SK-N-SH (cell line): ENCODE data around the gene AREL1. TPM values are rescaled to one million over a fixed set of nuclear protein-coding genes. Genes with fewer than 3 reads are reported as not detected.

Source experiments
- CTCF ChIA-PET: fragments of 300-600, 350-600 bp; formaldehyde crosslinking; extraction: SDS; loops from one replicate; lab custom pipeline; 2021; lab: Yijun Ruan, JAX
- POLR2A ChIA-PET: fragments of 350-600 bp; sonication (Branson Sonifier 250); formaldehyde crosslinking; extraction: SDS; loops from one replicate; lab custom pipeline; 2020; ENCODE audit warnings: antibody characterized with exemption, inconsistent platforms; lab: Yijun Ruan, JAX
- DNase-seq: peaks from one replicate; pipeline ENCODE4 v3.0.0; 2012
- H2AFZ ChIP-seq: fragments of 200-600 bp; sonication (generic); 2 replicates; pipeline ENCODE4 v1.8.1; 2016; ENCODE audit warnings: antibody characterized with exemption, mild to moderate bottlenecking, low read depth
- H3F3A ChIP-seq: fragments of 200-600 bp; sonication (generic); replicated peaks from 2 replicates; pipeline ENCODE3; 2016; ENCODE audit warnings: antibody characterized with exemption, mild to moderate bottlenecking; ENCODE audit not compliant: insufficient read depth
- H3K27ac ChIP-seq, 2 experiments: fragments of 200-500 bp in 1 of 2; fragments of 200-600 bp in 1 of 2; sonication (Bioruptor generic) in 1 of 2; sonication (generic), shearing (Covaris generic) in 1 of 2; 2 replicates each; pipeline versions ENCODE4 v1.5.1 to v1.6.1; 2014 to 2016; ENCODE audit warnings: low read depth in 2 of 2, inconsistent platforms in 1 of 2, low read length in 1 of 2, mild to moderate bottlenecking in 1 of 2, mixed read lengths in 1 of 2
- H3K27me3 ChIP-seq: fragments of 200-600 bp; sonication (generic), shearing (Covaris generic); 2 replicates; pipeline ENCODE4 v1.6.1; 2016; ENCODE audit warnings: mixed run types; ENCODE audit not compliant: insufficient read depth
- H3K36me3 ChIP-seq, 2 experiments: fragments of 200-500 bp in 1 of 2; fragments of 200-600 bp in 1 of 2; sonication (Bioruptor generic) in 1 of 2; sonication (generic) in 1 of 2; replicated peaks in 1 of 2; 2 replicates each; pipeline versions ENCODE3 to v1.5.1; 2014 to 2016; ENCODE audit warnings: low read length in 1 of 2, mild to moderate bottlenecking in 1 of 2; ENCODE audit not compliant: insufficient read depth in 2 of 2, control insufficient read depth in 1 of 2
- H3K4me1 ChIP-seq, 2 experiments: fragments of 200-500 bp in 1 of 2; fragments of 200-600 bp in 1 of 2; sonication (Bioruptor generic) in 1 of 2; sonication (generic), shearing (Covaris generic) in 1 of 2; 2 replicates each; pipeline versions ENCODE4 v1.5.1 to v1.6.1; 2014 to 2016; ENCODE audit warnings: low read depth in 1 of 2, low read length in 1 of 2, mixed run types in 1 of 2; ENCODE audit not compliant: insufficient read depth in 2 of 2, control insufficient read depth in 1 of 2
- H3K4me2 ChIP-seq: fragments of 200-600 bp; sonication (generic), shearing (Covaris generic); 2 replicates; pipeline ENCODE4 v1.6.1; 2017; ENCODE audit warnings: mixed run types
- H3K4me3 ChIP-seq, 2 experiments: fragments of 200-500 bp in 1 of 2; fragments of 200-600 bp in 1 of 2; sonication (Bioruptor generic) in 1 of 2; sonication (generic), shearing (Covaris generic) in 1 of 2; 2 replicates each; pipeline versions ENCODE4 v1.5.1 to v1.8.1; 2014 to 2016; ENCODE audit warnings: low read depth in 2 of 2, inconsistent platforms in 1 of 2, low read length in 1 of 2, mild to moderate bottlenecking in 1 of 2, mixed read lengths in 1 of 2, moderate library complexity in 1 of 2
- H3K79me2 ChIP-seq: fragments of 200-600 bp; sonication (generic); 2 replicates; pipeline ENCODE4 v1.8.1; 2017; ENCODE audit warnings: mild to moderate bottlenecking; ENCODE audit not compliant: insufficient read depth
- H3K9ac ChIP-seq: fragments of 200-600 bp; sonication (generic); 2 replicates; pipeline ENCODE4 v1.6.1; 2017; ENCODE audit warnings: mixed run types
- H3K9me2 ChIP-seq: fragments of 200-600 bp; sonication (generic); 2 replicates; pipeline ENCODE4 v1.6.1; 2017; ENCODE audit warnings: mixed run types
- H3K9me3 ChIP-seq: fragments of 200-600 bp; sonication (generic); 2 replicates; pipeline ENCODE4 v1.6.1; 2017; ENCODE audit warnings: mixed run types, mild to moderate bottlenecking, moderate library complexity
- H4K20me1 ChIP-seq: fragments of 200-600 bp; sonication (generic); 2 replicates; pipeline ENCODE4 v1.6.1; 2017; ENCODE audit warnings: mild to moderate bottlenecking, mixed run types; ENCODE audit not compliant: insufficient read depth
- ELF1 ChIP-seq: IDR thresholded peaks from 2 replicates; pipeline ENCODE4 v1.4.0; 2012
- FOSL2 ChIP-seq: IDR thresholded peaks from 2 replicates; pipeline ENCODE4 v1.4.0; 2012; ENCODE audit warnings: low read depth, mild to moderate bottlenecking, moderate library complexity, borderline replicate concordance
- FOXJ3 ChIP-seq: sonication (generic); formaldehyde crosslinking; IDR thresholded peaks from 2 replicates; pipeline ENCODE4 v1.5.1; 2020; ENCODE audit warnings: mild to moderate bottlenecking, missing genetic modification reagents
- FOXM1 ChIP-seq: IDR thresholded peaks from 2 replicates; pipeline ENCODE4 v1.4.0; 2012; ENCODE audit warnings: low read depth, mild to moderate bottlenecking
- JUND ChIP-seq: IDR thresholded peaks from 2 replicates; pipeline ENCODE4 v1.4.0; 2012
- MEF2A ChIP-seq: IDR thresholded peaks from 2 replicates; pipeline ENCODE4 v1.4.0; 2012; ENCODE audit warnings: low read depth, borderline replicate concordance
- NRF1 ChIP-seq: IDR thresholded peaks from 2 replicates; pipeline ENCODE4 v1.6.1; 2012; ENCODE audit warnings: low read depth, mild to moderate bottlenecking, low read length
- POLR2AphosphoS5 ChIP-seq: IDR thresholded peaks from 2 replicates; pipeline ENCODE4 v1.6.1; 2012; ENCODE audit warnings: low read depth, low read length
- RAD21 ChIP-seq: IDR thresholded peaks from 2 replicates; pipeline ENCODE4 v1.6.1; 2012; ENCODE audit warnings: mild to moderate bottlenecking, low read length
- RCOR1 ChIP-seq: fragments of 150-350 bp; IDR thresholded peaks from 2 replicates; pipeline ENCODE4 v1.6.1; 2017; ENCODE audit warnings: antibody characterized with exemption, low read length
- RFX5 ChIP-seq: IDR thresholded peaks from 2 replicates; pipeline ENCODE4 v1.6.1; 2012; ENCODE audit warnings: mild to moderate bottlenecking, improper control_type of control experiment, low read length
- RXRA ChIP-seq: IDR thresholded peaks from 2 replicates; pipeline ENCODE4 v1.4.0; 2012; ENCODE audit warnings: low read depth, mild to moderate bottlenecking, borderline replicate concordance
- TAF1 ChIP-seq: IDR thresholded peaks from 2 replicates; pipeline ENCODE4 v1.6.1; 2012; ENCODE audit warnings: low read depth, mild to moderate bottlenecking, low read length, moderate library complexity, borderline replicate concordance
- YY1 ChIP-seq: IDR thresholded peaks from 2 replicates; pipeline ENCODE4 v1.4.0; 2012; ENCODE audit warnings: low read depth, mild to moderate bottlenecking
- WGBS: methylation state at CpG from one replicate; pipeline ENCODE4 v1.1.6; 2017; ENCODE audit warnings: low lambda C conversion rate; 5-methylcytosine and 5-hydroxymethylcytosine counted together
- polyA plus RNA-seq, 3 experiments: library from polyadenylated mRNA; depleted of rRNA; stranded (reverse); fragments of >200 nt; gene quantifications; 2 replicates each; pipeline ENCODE4 v1.2.3, GENCODE V29; 2012
- TF ChIP-seq, protein P1 (sequence below): fragments of 150-350 bp; IDR thresholded peaks from 2 replicates; pipeline ENCODE4 v1.6.1; 2016; ENCODE audit warnings: mild to moderate bottlenecking, low read depth, low read length
- TF ChIP-seq, protein P2 (sequence below): IDR thresholded peaks from 2 replicates; pipeline ENCODE4; 2012
- TF ChIP-seq, protein P3 (sequence below): IDR thresholded peaks from 2 replicates; pipeline ENCODE4 v1.4.0; 2012; ENCODE audit warnings: low read depth, borderline replicate concordance
- TF ChIP-seq, protein P4 (sequence below): IDR thresholded peaks from 2 replicates; pipeline ENCODE4 v1.6.1; 2012; ENCODE audit warnings: mild to moderate bottlenecking, low read depth, low read length, moderate library complexity
- TF ChIP-seq, protein P5 (sequence below): fragments of 150-350 bp; IDR thresholded peaks from 2 replicates; pipeline ENCODE4 v1.6.1; 2017; ENCODE audit warnings: antibody characterized with exemption, low read length, low read depth, borderline replicate concordance
- TF ChIP-seq, protein P6 (sequence below): IDR thresholded peaks from 2 replicates; pipeline ENCODE4 v1.4.0; 2012; ENCODE audit warnings: low read depth

The AREL1 gene
- polyA plus RNA-seq, 1 of the 3 experiments (the other 2 are of a cell fraction) = 35.1 TPM

DNA sequence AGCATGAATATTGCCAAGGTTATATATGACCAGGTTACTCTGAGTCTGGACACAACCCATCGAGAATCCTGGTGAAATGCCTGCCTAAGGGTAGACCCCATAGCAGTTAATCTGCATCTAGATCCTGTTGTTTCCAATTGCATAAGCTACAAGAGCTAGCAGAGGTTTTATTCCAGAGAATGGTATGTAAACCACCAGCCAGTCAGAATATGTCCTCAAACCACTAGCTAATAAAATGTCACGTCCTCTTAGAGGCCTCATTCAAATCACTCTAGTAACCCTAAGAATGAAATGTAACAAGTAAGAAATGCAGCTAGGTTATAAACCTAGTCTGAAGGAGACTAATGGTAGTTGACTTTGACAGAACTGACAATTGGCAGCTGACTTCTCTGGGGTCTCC is 41.3 kb upstream of the AREL1 start:
- Histone ChIP-seq H3F3A (no peaks in the 10 kb centered on the region), H3K4me1 (no peaks in the 10 kb centered on the region), H3K79me2 (no peaks in the 10 kb centered on the region), H3K27me3 (no peaks in the 10 kb centered on the region), H3K4me2 (no peak overlapping the region), H2AFZ (no peak overlapping the region), H3K9me3 (no peaks in the 10 kb centered on the region), H4K20me1 (no peaks in the 10 kb centered on the region), H3K9ac (no peak overlapping the region), H3K4me3 (no peak overlapping the region), H3K36me3 (no peaks in the 10 kb centered on the region), H3K9me2 (no peaks in the 10 kb centered on the region), H3K27ac (no peak overlapping the region)
- POLR2A ChIA-PET = no interaction called here
- WGBS = 43% methylated on average over 2 of the region's 2 CpGs
- no peak for DNase-seq
- CTCF ChIA-PET = interaction anchor here (0.6 kb wide), 1 partner anchor 477 kb away, joined by 3 read pairs; no protein-coding TSS in a partner anchor
- TF ChIP-seq MEF2A = no peak
- TF ChIP-seq, protein P1, sequence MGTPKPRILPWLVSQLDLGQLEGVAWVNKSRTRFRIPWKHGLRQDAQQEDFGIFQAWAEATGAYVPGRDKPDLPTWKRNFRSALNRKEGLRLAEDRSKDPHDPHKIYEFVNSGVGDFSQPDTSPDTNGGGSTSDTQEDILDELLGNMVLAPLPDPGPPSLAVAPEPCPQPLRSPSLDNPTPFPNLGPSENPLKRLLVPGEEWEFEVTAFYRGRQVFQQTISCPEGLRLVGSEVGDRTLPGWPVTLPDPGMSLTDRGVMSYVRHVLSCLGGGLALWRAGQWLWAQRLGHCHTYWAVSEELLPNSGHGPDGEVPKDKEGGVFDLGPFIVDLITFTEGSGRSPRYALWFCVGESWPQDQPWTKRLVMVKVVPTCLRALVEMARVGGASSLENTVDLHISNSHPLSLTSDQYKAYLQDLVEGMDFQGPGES = no peak
- TF ChIP-seq, protein P2, sequence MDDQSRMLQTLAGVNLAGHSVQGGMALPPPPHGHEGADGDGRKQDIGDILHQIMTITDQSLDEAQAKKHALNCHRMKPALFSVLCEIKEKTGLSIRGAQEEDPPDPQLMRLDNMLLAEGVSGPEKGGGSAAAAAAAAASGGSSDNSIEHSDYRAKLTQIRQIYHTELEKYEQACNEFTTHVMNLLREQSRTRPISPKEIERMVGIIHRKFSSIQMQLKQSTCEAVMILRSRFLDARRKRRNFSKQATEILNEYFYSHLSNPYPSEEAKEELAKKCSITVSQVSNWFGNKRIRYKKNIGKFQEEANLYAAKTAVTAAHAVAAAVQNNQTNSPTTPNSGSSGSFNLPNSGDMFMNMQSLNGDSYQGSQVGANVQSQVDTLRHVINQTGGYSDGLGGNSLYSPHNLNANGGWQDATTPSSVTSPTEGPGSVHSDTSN = no peak
- no peak for TF ChIP-seq RXRA
- no peak for TF ChIP-seq YY1
- TF ChIP-seq RFX5 = no peak
- no peak for TF ChIP-seq JUND
- TF ChIP-seq, protein P3, sequence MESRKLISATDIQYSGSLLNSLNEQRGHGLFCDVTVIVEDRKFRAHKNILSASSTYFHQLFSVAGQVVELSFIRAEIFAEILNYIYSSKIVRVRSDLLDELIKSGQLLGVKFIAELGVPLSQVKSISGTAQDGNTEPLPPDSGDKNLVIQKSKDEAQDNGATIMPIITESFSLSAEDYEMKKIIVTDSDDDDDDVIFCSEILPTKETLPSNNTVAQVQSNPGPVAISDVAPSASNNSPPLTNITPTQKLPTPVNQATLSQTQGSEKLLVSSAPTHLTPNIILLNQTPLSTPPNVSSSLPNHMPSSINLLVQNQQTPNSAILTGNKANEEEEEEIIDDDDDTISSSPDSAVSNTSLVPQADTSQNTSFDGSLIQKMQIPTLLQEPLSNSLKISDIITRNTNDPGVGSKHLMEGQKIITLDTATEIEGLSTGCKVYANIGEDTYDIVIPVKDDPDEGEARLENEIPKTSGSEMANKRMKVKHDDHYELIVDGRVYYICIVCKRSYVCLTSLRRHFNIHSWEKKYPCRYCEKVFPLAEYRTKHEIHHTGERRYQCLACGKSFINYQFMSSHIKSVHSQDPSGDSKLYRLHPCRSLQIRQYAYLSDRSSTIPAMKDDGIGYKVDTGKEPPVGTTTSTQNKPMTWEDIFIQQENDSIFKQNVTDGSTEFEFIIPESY = no peak
- no peak for TF ChIP-seq ELF1
- TF ChIP-seq RCOR1 = no peak
- TF ChIP-seq, protein P4, sequence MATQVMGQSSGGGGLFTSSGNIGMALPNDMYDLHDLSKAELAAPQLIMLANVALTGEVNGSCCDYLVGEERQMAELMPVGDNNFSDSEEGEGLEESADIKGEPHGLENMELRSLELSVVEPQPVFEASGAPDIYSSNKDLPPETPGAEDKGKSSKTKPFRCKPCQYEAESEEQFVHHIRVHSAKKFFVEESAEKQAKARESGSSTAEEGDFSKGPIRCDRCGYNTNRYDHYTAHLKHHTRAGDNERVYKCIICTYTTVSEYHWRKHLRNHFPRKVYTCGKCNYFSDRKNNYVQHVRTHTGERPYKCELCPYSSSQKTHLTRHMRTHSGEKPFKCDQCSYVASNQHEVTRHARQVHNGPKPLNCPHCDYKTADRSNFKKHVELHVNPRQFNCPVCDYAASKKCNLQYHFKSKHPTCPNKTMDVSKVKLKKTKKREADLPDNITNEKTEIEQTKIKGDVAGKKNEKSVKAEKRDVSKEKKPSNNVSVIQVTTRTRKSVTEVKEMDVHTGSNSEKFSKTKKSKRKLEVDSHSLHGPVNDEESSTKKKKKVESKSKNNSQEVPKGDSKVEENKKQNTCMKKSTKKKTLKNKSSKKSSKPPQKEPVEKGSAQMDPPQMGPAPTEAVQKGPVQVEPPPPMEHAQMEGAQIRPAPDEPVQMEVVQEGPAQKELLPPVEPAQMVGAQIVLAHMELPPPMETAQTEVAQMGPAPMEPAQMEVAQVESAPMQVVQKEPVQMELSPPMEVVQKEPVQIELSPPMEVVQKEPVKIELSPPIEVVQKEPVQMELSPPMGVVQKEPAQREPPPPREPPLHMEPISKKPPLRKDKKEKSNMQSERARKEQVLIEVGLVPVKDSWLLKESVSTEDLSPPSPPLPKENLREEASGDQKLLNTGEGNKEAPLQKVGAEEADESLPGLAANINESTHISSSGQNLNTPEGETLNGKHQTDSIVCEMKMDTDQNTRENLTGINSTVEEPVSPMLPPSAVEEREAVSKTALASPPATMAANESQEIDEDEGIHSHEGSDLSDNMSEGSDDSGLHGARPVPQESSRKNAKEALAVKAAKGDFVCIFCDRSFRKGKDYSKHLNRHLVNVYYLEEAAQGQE = no peak
- no peak for TF ChIP-seq FOXM1
- no peak for TF ChIP-seq NRF1
- no peak for TF ChIP-seq RAD21
- no peak for TF ChIP-seq FOXJ3 (CRISPR knock-in tag)
- TF ChIP-seq, protein P5, sequence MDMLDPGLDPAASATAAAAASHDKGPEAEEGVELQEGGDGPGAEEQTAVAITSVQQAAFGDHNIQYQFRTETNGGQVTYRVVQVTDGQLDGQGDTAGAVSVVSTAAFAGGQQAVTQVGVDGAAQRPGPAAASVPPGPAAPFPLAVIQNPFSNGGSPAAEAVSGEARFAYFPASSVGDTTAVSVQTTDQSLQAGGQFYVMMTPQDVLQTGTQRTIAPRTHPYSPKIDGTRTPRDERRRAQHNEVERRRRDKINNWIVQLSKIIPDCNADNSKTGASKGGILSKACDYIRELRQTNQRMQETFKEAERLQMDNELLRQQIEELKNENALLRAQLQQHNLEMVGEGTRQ = no peak
- TF ChIP-seq, protein P6, sequence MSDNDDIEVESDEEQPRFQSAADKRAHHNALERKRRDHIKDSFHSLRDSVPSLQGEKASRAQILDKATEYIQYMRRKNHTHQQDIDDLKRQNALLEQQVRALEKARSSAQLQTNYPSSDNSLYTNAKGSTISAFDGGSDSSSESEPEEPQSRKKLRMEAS = no peak
- TF ChIP-seq TAF1 = no peak
- no peak for TF ChIP-seq POLR2AphosphoS5
- TF ChIP-seq FOSL2 = no peak
